SK-MEL-5 (cell line): Measurements from ENCODE around the gene HLA-DMB. TPM values are rescaled to one million over a fixed set of nuclear protein-coding genes. Genes with fewer than 3 reads are reported as not detected.

Source experiments
- DNase-seq: peaks from one replicate; pipeline ENCODE4 v3.0.0-alpha.2; 2016; ENCODE audit warnings: low read depth, low spot score
- in situ Hi-C: cut with HindIII; loops from 2 replicates; pipeline ENCODE4 v1.10.0; 2016; ENCODE audit warnings: low sequenced_read_pairs, high pct_unique_total_duplicates, low pct_unique_long_range_greater_than_20kb
- total RNA-seq: library from RNA; depleted of rRNA; stranded (reverse); fragments of >200 nt; shearing (Covaris generic); gene quantifications from 2 replicates; pipeline ENCODE4 v1.2.3, GENCODE V29; 2014

Gene HLA-DMB
- total RNA-seq, 1 experiment from 2014 or later: 1.9 TPM

DNA sequence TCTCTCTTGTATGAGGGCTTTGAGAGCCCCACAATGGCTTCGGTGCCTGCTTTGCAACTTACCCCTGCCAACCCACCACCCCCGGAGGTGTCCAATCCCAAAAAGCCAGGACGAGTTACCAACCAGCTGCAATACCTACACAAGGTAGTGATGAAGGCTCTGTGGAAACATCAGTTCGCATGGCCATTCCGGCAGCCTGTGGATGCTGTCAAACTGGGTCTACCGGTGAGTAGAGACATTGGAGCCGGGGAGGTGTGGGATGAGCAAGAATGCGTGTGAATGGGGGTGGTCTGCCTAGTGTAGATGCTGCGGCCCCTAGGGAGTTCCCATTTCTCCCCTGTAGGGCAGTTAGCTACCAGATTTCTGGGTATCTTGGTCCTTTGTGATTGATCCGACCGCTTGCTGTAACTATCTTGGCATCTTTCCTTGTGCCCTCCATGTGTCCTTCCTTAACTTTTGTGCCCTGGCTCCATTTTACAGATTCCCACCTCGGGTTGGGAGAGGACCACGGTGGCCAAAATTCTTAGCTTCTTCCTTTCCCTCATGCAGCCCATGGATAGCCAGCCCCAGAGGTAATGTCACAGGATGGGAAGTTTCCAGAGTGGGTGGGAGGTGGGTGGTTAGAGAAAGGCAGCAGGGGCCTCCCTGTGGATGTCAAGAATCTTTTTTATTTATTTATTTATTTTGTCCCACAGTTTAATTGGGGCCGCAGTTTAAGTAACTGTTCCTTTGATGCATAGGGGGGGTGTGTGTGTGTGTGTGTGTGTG is 33.9 kb upstream of the HLA-DMB start:
- in situ Hi-C loops: loop anchor here (25.0 kb wide), 1 partner anchor 113 kb away; the partner anchor contains the start of gene HLA-DPB1
- DNase-seq: no peak

DNA sequence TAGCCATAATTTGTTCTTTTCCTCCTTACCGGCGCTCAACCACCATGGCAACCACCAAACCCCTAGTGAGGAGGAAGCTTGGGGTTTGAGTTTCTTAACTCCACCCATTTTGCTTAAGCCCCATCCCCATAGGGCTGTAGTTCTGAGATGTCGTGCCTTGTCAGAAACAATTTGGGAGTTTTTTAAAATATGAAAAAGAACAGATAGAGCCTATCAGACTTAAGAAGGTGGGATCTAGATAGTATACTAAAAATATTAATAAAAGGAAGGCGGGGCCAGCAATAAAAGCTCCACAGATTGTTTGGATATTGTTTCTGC is 33.1 kb upstream of the HLA-DMB start:
- in situ Hi-C loops: no loop called here
- peak; percentile 45 for DNase-seq

DNA sequence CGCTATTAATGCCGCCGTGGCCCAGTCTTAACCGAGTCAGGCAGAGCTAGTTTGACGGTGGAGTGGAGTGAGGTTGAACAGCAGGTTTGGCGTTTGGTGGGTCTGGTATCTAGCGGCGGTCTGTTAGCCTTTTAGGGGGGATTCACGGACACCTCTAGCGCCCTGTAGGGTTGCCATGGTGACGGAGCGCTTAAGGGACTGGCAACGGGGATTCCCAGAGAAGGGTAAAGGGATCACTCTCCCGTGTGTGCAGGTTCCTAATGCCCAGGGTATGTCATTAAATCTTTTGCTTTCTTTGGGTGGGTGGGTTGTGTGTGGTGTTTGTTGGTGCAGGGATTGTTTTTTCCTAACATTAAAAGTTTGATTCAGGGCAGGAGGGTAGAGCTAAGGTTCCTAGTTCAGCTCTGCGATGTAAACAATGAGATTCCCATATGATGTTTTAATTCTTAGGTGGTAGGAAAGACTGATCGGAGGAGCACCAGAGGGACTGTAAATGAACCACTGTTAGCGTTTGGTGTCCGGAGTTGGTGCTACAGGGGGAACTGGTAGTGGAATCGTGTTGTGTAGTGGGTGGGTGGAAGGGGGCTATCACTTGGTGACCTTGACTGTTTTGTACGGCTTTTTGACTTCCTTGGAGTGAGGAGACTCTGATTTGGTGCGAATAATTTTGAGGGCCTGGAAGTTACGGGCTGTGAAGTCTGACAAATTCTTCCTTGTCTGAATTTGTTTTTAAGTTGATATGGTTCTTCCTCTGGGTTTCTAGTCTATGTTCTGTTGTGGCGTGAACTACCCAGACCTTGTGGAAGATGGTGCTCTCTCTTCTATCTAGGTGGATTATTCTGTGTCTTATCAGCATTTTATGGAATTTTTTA is 32.6 kb upstream of the HLA-DMB start:
- peak; percentile 55 for DNase-seq
- in situ Hi-C loops: no loop called here

DNA sequence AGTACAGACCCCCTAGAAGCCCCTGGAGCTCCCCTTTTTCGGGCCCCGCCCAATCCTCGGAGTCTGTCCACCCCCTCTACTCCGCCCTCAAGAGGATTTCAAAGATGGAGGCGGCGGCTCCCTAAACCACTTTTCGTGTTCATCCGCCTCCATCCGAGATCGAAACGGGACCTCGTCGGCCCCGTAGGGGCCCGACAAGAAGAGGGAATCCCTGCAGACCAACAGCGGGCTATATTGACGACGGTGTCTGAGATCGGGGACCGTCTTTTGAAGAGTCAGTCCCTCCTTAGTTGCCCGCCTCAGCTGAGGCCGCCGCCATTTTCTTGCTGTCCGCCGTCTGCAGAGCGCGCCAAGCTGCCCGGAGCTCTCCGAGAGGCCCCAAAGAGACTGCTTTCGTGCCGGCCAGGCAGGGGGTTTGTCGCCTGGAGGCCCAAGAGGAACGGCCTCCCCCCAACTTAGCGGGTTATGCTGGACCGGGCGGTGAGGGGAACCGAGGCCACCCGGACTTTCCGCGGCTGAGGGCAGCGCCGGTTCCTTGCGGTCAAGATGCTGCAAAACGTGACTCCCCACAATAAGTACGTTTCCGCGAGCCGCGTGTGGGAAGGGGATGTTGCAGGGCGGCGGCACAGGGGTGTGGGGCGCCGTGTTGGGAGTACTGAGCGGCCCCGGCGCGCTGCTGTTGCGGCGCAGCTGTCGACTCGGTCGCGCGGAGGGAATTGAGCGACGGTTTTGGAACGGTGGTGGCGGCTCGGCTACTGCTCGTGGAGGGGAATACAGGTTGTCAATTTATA is 31.7 kb upstream of the HLA-DMB start:
- DNase-seq: no peak
- in situ Hi-C loops: no loop called here

DNA sequence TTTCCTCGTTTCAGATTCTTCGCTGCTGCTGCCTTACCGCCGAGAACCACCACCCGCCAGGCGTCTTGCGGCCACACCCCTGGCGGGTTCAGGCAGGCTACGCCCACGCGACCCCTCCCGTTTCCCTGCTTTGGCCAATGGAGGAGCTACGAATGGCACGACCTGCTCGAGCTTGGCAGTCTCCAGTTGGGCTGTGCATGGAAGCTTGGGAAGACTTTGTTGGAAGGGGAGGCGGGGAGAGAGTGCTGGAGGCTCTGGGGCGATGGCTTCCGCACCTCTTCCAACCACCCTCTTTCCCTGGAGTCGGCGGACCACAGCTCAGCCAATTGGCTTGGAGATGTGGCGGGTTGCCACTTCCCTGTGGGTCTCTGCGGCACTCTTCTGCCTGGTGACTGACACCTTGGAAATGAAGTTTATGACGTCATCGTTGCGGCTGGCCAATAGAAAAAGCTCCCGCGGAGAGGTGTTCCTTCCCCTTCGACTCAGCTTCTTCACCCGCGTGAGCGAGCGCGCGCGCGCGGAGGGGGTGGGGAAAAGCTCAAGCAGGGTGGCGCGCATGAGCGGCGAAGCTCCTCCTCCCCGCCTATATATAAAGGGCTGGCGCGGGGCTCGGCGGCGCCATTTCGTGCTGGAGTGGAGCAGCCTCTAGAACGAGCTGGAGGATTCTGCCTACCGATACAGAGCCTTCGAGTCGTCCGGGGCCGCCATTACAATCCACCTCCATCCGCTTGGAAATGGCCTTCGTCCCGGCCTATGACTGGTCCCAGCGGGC is 30.9 kb upstream of the HLA-DMB start:
- in situ Hi-C loops: no loop called here
- DNase-seq: peak; percentile 100

DNA sequence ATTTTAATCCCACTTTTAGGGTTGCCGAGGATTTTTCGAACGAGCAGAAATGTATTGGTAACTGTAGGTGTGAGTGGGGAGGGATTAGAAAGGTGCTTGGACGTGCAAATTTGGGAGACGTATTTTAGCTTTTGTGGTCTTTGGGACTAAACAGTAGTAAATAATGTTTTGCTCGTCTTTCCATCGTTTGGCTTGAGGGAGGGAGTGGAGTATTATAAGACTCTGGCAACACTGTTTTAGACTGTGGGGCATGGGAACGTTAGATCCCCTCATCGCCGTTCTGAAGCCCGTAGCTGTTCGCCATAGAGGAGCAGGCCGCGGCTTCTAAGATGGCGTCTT is 30.4 kb upstream of the HLA-DMB start:
- in situ Hi-C loops: no loop called here
- DNase-seq: no peak

DNA sequence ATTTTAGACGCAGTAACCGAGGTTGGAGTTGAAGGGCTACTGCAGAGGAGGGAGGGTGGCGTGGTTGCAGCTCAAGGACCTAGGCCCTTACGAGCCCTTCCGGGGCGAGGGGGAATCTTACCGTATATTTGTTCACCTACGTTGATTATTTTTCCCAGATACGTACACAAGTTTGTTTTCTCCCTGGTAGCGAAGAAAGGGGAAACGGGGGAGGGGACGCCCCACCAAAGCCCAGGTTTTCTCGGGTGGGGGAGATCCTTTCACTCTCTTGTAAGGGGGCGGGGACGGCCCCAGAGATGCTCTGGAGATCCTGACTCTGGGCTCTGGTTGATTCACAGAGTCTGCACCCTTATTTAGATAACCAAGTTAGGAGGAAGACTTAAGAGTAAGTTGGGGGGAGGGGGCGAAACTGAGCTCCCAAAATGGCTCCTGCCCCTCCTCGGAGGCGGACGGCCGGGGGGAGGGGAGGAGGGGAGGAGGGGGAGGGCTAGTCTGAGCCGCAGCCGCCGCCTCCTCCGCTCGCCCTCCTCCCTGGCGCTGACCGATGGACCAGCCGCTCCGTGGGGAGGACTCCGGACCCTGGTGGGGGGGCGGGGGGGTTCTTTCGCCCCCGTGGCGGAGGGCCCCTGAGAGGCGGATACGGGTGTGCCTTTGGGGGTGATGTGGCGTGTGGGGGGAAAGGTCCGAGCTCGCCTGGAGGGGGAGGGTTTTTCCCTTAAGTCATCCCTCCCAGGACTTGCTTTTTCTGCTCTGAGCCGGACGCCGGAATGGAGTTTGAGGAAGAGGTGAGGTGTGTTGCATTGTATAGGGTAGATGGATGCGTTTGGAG is 29.8 kb upstream of the HLA-DMB start:
- in situ Hi-C loops: no loop called here
- peak; percentile 83 for DNase-seq

DNA sequence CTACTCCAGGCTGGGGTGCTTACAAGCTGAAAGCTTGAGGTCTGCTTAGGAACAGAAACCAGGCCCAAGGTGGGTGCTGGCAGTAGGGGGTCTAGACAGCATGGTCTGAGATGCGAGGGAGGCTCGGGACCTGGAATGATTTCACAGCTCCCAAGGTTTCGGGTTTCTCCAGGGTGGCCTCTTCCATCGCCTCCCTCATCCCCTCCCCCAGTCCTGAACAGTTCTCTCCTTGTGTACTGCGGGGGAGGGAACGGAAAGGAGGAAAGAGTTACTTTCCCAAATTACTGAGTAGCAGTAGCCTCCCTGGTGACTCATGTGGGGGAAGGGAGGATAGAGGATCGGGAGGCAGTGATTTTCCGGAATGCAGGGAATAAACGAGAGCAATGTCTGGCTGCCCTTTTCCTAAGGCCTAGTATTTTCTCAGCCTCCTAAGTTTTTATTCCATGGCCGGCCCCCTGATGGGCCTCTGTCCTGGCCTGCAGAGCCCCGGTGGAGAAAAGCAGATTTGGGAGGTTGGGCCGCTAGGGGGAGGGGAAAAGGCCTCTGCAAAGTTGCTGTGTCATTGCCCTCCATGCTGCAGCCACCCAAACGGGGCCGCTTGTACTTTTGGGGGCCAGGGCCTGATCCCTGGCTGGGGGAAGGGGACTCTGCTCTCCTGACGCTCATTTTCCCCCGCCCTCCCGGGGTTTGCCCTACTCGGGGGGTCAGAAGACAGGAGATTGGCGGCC is 29.0 kb upstream of the HLA-DMB start:
- peak; percentile 96 for DNase-seq
- in situ Hi-C loops: no loop called here

DNA sequence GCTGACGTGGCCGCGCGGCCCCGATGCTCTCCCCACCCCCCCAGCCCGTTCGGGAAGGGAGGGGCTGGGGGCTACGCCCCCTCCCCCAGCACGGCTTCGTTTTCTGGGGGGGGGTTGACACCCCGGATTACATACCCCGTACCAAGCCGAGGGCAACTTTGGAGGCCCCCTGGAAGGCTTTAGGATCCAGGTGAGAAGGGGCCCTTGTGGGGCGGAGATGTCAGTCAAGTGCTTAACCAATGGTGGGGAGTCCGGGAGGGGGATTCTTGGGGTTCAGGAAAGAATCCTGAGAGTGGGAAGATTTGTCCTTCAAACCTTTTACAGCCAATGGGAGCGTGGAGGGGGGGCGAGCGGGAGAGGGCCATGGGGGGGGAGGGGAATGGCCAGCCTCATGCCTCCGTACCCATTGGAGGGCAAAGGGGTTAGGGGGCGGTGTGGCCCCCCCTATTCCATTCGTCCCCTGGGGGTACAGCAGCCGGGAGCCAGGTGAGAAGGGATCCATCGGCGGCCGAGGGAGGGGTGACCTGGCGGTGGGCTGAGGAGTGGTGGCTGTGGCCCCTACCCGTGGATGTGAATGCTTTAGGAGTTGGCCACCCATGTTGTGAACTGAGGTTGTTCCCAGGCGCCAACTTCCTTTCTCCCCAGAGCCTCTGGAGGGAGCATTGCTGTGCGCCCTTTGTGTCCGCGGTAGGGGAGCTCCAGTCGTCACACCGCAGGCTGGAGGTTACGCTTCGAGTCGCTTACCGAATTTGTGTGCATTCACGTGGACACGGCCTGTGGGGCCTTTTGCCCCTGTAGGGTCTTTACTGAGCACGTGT is 28.2 kb upstream of the HLA-DMB start:
- in situ Hi-C loops: no loop called here
- DNase-seq: peak; percentile 56

DNA sequence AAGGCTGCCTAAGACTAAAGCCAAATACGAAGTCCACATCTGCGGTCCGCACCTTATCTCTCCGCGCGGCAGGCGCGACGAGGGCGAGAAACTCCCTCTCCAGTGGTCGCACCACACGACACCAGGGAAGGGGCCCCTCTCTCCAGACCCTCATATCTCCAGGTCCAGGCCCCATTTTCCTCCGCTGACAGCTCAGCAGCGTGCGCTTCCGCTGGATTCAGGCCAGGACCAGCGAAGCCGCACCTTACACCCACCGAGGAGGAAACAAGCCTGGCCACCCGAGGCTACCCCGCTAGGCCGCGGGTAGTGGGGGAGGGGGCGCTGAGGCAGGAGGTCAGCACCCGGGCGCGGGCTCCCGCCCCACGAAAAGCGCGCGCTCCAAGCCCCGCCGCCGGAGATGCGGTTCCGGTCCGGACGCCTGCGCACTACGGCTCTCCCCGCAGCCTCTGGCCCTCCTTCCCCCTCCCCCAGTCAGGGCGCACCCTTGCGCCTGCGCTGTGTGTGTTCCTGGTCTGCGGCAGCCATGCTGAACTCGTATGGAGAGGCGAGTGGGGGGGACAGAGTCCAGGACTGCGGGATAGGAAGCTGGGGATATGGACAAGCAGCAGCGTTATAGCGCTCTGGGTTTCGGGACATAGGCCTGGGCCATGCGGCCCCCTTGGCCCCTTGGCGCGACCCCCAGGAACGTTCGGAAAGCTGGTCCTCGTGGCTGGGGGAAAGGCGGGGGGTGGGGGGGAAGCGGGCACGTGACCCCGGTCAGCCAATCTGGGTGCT is 27.5 kb upstream of the HLA-DMB start, which contains the start of gene BRD2:
Gene BRD2 (plus strand): TSS at position 502 of the 774 bp plus-strand sequence. CDS start 4,305 bp downstream, outside the sequence.
- in situ Hi-C loops: no loop called here
- DNase-seq: peak; percentile 97

DNA sequence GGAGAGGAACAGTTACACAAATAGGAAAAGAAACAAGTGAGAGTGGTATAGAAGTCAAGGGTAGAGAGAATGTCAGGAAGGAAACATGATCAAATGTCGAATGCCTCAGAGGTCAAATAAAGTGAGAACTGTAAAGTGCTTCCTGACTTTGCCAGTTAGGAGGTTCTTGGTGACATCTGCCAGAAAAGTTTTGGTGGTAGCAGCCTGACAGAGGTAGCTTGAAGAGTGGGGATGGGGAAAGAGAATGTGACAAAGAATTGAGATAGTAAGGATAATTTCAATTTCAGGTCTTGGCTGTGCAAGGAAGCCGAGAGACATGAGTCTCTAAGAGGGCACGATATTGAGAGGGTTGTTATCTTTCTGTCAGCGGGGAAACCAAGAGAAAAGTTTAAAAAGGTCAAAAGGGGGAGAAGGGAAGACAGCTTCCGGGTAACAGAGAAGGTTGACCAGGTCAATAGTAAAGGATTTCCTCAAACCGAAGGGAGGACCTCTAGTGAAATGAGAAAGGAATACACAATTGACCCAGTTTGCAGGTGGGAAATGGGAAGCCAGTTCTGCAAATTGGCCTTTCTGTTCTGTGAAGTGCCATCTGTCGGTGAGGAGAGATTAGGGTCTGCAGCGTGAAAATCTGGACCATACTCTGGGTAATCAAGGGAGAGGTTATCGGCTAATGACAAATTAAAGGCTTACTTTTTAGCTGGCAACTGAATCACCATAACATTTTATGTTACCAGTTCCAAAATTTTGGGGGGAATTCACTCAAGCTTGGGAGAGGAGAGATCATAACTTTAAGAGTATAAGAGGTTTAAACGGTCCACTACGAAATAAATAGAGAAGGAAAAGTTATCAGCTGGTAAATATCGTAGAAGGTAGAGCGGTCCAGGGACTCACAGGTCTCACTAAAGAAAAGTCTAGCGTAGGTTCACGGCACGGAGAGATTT is 26.6 kb upstream of the HLA-DMB start:
- DNase-seq: peak; percentile 78
- in situ Hi-C loops: no loop called here

DNA sequence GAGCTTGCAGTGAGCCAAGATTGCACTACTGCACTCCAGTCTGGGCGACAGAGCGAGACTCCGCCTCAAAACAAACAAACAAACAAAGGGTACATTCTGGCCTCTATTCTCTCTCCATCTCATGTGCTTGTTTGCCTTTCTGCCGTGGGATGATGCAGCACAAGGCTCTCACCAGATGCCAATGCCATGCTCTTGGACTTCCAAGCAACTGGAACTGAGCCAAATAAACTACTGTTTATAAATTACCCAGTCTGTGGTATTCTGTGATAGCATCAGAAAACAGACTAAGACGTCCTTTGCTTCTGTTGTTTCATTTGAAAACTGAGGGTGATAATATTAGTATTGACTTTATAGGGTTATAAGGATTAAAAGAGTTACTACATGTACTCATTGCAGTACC is 23.9 kb upstream of the HLA-DMB start:
- in situ Hi-C loops: no loop called here
- peak; percentile 38 for DNase-seq

DNA sequence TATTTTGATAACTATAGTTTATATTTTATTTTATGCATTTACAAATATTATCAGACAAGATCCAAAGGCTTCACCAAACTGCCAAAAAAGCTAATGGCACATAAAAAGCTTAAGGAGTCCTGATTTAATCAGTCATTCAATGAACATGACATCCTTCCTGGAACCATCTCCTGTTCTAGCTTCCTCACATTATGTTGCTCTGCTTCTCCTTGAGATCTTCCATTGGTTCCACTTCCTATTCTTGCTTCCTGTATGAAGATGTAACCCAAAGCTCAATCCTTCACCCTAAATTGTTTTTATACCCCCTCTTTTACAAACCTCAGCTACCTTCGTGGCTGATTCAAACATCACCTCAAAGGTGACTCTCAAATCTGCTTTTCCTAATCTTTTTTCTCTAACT is 23.0 kb upstream of the HLA-DMB start:
- in situ Hi-C loops: no loop called here
- no peak for DNase-seq
